ENCODE data around the gene CTIF.

Gene CTIF

DNA sequence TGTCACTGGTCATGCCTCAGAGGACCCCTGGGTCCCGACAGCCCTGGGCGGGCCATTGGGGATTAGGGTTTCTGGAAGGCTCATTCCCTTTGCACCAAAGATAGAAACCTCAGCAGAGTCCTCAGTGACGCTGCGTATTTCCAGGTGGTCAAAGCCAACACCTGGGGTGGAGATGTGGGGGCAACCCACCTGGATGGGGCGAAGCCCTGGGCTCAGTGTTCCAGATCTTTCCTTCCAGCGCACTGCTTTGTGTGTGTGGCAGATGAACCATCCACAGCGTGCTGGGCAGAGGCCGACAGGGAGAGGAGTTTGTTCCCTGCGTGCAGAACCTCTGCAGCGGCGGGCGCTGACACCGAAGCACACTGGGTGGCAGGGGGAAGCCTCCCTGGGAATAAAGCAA, 143.9 kb downstream of the CTIF start:
- DNase-seq (ENCODE audit: low spot score), result no peak

DNA sequence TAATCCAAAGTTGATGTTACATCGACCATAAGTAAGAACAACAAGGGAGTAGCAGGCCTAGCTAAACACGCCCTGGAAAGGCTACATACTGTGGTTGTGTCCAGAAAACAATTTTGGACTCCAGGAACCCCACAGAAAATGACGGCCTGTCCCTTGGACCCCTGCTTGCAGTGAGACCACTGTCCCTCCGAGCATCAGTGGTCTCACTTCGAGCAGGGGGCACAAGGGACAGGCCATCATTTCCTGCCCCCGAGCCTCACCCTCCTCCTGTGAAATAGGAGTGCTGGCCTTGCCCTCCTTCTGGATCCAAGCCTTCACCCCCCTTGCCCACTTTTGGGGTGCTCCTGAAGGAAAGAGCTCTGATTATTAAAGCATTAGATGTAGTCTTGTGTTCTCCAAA, 144.4 kb downstream of the CTIF start:
- DNase-seq (ENCODE audit: low spot score), result no peak

DNA sequence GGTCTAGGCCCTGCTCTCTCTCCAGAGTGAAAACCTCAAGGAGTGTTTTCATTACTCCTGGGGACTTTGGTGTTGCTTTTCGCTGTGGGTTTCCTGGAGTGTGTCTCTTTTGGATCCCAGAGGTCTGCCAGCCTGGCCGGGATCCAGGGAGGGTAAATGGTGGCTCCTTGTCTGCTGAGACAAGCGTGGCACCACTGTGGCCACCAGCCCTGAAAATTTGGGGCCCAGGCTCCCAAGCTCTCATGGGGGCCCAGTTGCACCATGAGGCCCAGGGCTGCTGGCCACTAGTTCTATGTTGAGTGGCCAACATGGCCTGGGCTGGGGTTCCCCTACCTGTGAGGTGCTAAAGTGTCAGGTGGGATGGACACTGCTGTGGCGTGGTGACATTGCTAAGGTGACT, 144.8 kb downstream of the CTIF start:
- no peak for DNase-seq (ENCODE audit: low spot score)

DNA sequence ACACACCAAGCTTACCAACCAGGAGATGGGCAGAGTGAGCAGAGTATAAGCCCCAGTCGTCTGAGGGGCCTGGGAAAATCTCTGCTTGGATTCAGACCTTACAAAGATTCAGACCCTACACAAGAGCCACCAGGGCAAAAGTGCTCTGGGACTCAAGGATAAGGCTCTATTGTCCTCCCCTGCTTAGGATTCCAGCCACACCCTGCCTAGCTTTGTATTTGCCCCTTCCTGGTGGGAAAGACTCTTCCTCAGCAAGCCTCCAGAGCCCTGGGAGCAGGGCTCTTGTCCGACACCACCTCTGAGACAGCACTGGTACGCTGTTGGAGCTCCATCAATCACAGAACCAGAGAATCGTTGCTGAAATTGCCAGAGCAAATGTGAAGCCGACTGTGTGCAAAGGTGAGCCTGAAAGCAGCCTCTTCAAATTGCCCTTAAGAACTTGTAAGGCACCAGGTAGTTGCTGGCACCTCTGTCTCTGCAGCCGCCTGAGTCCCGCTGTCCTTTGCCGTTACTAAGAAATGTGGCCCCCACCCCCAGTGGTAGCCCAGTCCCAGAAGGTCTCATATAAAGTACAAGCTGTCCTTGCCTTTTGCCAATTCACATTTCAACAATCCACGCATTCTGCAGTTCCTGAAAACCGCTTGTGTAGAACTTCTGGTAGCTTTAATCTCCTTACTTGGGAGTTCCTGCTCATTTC, 148.7 kb downstream of the CTIF start:
- no peak for DNase-seq (ENCODE audit: low spot score)

DNA sequence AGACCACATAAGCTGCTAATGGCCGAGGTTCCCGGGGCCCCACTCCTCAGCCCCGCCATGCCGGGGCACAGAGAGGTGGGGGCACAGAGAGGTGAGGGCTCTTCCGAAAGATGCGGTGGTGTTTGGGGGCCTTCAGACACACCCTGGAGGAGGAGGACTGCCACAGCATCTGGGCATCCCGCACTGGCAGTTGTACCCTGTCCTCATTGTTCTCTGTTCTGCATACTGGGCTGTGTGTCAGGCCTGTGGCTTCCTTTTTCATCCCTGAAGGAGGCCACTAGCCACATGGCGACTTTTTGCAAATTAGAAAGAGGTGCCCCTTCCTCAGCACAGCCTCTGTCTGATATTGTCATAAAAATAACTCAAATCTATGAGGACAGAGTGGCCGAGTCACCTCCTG, 150.1 kb downstream of the CTIF start:
- DNase-seq (ENCODE audit: low spot score), result no peak

DNA sequence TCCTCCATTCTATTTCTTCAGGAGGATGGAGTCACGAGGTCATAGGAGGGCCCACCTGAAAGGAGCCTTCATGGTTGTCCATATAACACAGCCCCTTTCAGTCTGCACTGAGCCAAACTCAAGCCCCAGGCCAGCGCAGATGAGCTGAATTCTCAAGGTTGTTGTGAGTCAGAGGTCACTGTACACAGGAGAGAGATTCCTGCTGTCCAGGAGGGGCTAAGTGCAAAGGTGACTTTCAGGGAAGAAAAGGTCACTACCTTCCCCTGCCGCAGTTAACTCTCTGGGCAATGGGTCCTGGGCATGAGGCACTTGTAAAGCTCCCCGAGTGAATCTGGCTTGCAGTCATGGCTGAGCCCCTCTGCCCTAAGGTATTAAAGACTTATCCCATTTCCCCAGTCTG, 150.7 kb downstream of the CTIF start:
- no peak for DNase-seq (ENCODE audit: low spot score)

DNA sequence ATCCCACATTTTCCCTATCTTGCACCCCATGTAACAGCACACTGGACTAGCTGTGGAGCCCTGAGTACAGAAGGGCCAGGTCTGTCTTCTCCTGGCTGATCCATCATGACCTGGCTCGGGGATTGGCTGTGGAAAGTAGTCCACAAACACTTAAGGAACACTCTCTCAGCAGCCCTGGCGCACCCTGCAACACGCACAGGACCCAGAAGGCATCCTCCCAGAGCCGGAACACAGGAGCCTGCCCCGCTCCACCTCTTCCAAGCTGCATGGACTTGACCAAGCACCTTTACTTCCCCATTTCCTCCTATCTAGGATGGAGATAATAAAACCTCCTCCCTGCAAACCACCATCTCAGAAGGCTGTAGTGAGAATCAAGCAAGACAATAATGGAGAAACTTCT, 151.7 kb downstream of the CTIF start:
- DNase-seq (ENCODE audit: low spot score), result no peak

DNA sequence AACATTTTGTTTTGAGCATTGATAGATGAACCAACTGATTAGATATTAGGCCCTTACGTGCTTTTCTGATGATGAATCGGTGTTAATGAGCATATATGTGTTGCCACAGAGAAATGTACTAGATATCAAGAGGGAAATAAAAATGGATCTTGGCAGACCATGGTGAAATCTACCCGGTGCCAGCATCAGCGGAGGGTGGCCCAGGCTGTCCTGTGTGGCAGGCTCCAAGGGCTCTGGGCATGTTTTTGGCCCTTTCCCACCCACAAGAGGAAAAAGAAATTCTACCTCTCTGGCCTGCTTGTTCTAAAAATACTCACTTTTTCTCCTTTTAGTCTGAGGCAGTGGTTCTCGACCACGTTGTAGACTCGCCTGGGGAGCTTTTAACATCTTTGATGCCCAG, 154.2 kb downstream of the CTIF start:
- no peak for DNase-seq (ENCODE audit: low spot score)

DNA sequence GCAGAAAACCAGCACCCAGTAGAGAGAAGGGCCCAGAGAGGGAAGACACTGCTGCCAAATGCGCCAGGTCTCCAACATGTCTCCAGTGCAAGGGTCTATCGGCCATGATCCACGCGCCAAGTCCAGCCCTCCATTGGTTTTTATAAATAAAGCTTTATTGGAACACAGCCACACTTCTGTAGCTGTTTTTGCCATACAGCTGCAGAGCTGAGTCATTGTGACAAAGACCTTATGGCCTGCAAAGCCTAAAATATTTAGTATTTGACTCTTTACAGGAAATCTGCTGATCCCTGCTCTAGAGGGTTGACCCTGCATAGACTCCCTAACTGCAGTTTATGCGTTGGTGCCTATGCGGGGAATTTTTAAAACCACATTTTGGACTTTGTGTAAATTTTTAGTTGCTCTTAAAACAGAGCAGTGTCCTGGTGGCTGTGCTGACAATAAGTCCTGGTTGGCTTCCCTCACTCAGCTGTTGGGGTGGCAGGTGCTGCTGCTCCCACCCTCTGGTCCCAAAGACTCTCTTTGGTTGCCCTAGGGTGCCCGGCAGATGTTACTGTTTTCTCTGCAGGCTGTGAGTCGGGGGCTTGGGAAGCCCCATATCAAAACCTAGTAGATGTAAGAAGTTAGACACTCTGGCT, 154.9 kb downstream of the CTIF start:
- DNase-seq (ENCODE audit: low spot score), result no peak

DNA sequence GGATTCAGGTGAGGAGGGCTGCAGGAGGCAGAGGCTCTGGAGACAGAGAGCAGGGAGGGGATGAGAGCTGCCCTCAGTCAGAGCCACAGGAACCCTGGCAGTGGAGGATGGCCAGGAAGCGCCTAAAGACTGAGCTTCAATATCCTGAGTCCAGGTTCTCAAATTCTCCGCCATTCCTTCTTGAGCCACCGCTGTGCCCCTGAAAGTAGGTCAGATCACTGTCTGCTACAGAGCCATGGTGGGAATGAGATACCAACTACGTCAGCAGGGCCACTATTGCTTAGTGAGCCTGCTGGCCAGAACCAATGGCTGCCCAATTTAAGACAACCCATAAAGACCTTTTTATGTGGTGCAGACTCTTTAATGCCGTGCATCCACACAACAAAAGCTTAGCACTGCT, 155.5 kb downstream of the CTIF start:
- no peak for DNase-seq (ENCODE audit: low spot score)

DNA sequence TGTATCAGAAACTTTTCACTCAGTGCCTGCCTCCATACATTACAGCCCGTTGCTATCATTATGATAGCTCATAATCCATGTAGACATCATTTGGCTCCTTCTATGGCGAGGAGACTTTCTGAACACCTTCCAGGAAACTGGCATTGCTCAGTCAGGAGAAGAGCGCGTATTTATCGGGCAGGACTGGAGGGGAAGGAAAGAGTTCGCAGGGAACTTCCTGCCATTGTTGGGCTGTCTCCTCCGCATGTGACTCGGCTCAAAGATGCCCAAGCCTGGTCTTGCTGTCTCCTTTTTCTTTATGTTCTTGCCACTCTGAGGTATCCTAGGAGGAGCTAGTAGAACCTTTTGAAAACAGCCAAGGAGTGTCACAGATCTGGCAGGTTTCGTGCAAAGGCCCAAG, 156.8 kb downstream of the CTIF start:
- no peak for DNase-seq (ENCODE audit: low spot score)

DNA sequence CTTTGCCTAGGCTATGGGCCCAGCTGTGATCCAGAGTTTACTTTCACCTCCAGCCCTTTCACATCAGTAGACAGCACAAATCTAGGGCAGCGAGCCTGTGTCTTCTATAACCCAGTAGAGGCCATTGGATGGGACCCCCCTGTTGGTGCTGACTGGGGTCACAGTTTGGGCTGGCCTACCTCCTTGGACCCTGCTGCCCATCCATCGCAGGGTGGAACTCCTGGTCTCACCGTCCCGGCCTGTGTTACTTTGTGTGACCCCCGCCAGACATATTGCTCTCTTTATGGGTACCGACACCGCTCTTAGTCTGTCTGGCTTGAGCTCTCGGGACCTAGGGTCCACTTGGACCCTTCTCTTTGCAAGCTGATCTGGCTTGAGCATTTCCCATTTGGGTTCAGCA, 157.4 kb downstream of the CTIF start:
- DNase-seq (ENCODE audit: low spot score), result no peak

DNA sequence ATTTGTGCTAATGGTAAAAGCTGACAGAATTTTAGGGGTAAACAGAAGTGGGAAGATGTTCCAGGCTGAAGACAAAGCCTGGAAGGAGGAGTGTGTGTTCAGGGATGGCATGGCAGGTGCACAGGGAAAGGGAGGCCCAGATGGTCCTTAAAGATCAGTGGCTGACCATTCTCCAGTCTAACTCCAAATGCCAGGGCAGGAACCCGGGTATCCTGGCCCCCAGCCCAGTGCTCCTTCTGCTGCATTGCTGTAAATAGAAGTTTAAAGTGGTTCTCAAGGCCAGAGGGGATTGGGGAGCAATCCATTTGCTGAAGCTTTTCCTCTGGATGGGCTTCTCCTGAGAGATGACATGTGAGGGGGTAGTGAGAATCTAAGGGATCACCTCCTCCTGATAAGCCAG, 158.6 kb downstream of the CTIF start:
- no peak for DNase-seq (ENCODE audit: low spot score)

DNA sequence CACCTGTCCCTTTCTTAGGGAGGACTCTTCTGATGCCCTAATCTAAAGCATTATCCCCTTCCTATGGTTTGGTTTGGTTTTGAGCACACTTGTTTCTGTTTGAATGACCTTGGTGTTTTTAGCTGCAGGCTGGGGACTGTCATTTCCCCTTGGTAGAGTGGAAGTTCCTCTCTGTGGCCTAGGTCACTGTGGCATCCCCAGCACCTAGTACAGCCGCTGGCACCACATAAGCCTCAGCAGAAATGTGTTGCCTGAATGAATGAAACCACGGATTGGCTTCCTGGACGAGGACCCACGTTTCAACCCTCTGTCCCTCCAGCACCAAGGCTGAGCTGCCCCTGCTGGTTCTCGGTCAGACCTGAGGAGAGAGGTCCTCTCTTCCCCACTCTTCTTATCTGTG, 159.9 kb downstream of the CTIF start:
- DNase-seq (ENCODE audit: low spot score), result no peak

DNA sequence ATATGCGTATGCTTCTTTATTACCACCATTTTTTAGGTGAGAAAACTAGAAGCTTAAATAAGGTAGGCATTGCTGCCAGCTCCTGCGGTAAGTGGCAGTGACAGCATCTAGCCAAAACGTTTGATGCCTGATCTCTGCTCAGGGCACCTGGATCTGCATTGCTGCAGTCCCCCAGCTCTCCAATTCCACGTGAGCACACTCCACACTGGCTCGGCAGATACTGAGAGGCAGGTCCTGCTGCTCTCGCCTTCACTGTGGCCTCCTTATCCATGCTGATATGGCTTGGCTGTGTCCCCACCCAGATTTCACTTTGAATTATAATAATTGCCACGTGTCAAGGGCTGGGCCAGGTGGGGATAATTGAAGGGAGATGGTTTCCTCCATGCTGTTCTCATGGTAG, 160.9 kb downstream of the CTIF start:
- DNase-seq (ENCODE audit: low spot score), result no peak

DNA sequence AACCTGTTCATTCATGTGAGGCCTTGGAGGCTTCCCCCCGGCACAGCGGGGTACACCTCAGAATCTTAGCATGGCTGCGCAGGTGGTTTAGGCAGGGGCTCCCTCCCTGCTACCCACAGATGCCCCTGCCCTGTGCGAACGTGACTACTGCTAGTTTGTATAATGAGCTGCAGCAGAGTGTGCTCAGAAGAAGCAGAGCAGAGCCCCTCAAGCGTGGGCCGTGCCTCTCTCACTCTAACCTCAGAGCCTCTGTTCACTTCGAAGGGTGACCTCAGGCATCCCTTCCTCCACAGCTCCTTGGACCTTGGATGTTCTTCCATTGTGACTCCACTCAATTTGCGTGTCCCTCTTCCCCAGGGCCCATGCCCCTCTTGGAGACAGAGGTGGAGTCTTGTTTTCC, 161.6 kb downstream of the CTIF start:
- DNase-seq (ENCODE audit: low spot score), result no peak

DNA sequence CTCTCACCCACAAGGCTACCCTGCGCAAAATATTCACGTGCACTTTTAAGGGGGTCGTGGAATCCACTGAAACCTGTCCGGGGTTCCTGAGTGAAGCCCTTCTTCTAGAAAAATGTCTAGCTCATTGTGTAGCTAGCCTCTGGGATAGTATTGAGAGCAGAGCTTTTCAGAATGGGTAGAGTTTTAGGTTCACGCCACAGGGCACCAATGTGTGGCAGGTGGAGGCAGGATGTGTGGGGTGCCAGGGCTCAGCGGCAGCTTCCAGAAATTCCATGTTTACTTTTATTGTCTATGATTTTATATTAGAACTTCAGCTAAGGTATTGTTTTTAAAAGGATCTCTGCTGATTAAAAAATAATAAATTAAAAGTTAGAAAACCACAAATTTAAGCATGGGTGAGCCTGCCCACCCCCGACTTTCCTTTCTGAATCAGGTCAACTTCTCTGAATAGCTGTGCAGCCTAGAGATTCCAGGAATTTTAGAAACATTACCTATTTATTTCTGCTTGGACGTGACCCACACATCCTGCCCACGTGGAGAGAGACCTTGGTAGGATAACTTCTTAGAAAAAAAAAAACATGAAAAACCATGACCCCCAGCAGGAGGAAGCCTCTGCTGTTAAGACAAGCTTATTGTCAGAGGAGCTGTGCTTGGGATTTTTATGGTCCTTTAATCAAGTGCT, 163.7 kb downstream of the CTIF start:
- no peak for DNase-seq (ENCODE audit: low spot score)

DNA sequence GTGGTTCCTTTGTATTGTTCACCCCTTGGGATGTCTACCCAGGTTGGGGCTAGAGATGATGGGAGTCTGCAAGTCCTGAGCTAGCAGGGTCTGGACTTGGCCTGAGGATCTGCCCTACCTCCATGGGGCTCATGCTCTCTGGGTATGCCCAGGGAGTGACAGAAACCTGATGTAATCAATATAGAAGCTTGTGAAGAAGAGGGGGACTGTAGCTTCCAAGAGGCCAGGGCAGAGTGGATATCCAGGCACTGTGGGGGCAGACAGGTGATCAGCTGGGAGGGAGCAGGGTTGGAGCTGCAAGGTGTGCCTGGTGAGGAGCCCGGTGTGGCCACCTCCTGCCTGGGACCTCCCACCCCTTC, 164.2 kb downstream of the CTIF start:
- no peak for DNase-seq (ENCODE audit: low spot score)

DNA sequence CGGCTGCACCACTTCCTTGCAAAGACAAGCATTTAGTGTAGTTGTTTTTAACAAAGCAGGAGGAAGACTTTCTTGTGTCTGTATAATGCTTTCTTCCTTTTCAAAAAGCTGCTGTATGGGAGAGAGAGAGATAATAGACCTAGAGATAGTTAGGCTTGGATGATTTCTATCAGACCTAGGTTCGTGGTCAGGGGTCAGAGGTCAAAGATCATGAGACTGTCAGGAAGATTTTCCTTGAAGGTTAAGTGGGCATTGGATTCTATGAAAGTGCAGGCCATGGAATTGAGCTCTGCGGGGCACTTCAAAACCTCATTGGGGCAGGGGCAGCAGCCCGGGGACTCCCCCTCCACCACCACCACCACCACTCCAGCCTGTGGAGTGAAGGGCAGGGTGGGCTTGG, 164.6 kb downstream of the CTIF start:
- no peak for DNase-seq (ENCODE audit: low spot score)

DNA sequence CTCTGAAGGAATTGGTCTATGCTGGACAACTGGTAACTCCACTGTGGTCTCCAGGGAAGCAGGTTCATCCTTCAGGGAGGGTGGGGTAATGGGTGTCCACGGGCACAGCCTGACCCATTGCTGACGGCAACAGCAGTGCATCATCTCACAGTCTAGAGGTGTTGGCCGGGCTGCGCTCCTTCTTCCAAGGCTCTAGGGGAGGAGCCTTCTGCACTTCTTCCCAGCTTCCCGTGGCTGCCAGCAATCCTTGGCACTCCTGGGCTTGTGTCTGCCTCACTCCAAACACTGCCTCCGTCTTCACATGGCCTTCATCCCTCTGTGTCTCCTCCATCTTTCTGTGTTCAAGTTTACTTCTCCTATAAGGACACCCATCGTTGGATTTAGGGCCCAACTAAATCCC, 166.2 kb downstream of the CTIF start:
- DNase-seq (ENCODE audit: low spot score), result no peak

DNA sequence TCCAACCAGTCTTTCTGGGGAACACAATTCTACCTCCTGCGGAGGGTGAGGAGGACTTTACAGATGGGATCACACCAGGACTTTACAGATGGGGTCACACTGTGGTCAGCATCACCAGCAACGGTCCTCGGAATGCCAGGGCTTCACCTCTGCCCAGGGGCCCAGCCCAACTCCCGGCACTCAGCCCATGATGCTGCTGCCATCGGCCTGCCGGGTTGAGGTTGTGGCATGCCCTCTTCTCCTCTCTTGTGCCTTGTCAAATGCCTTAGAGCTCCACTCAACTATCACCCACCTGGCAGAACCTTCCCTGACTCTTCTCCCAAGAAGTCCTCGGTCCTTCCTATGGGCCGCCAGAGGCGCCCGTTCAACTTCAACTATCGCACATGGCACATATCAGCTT, 166.7 kb downstream of the CTIF start:
- DNase-seq (ENCODE audit: low spot score), result no peak

DNA sequence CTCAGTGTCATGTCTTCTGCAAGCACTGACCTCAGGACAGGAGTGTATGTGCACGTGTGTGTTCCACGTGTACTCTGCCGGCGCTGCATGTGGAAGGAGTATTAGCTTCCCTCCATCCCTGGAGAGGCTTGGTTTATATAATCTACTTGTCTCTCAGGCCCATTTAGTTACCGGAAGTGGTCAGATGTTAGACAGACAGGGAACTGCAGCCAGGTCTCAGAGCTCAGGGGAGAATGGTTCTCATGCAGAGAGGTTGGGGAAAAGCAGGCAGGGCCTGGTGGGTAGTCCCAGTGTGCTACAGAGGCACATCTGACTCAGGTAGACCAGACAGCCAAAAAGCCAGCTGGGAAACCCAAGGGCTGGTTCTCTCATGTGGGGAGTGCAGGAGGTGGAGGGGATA, 167.9 kb downstream of the CTIF start:
- DNase-seq (ENCODE audit: low spot score), result no peak

DNA sequence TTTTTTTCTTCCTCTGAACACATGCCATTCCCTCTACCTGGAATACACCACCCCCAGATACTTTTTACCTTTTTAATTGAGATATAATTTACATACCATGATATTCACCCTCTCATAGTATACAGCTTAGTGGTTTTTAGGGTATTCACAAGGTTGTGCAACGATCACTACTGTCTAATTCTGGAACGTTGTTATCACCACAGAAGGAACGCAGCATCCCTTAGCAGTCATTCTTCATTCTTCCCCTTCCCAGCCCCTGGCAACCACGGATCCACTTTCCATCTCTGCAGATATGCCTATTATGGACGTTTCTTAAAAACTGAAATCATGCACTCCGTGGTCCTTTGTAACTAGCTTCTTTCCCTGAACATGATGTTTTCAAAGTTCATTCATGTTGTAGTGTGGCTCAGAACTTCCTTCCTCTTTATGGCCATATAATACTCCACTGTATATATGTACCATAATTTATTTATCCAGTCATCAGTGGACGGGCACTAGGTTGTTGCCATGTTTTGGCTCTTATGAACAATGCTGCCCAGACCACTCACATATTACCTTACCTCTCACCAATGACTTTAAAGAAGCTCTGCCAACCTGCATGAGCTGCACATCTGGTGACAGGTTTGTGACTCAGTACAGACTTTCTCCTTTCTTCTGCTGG, 168.9 kb downstream of the CTIF start:
- DNase-seq (ENCODE audit: low spot score), result no peak
